HG03060 (cell line): ENCODE results near the gene ACOT8.
"Not testable (repeated sequence)": the region's sequence is repeated elsewhere in the genome, so short reads cannot be mapped to it uniquely, and the experiment has no call there.

Source experiments
- ATAC-seq: cut with Tn5 transposase; IDR thresholded peaks from one replicate; pipeline ENCODE4 v1.9.1; 2021; ENCODE audit warnings: low read depth, moderate number of reproducible peaks; ENCODE audit not compliant: unreplicated experiment

Gene ACOT8

GRCh38 chr20:45798935-45799642, 58.1 kb downstream of the ACOT8 start:
- no peak for ATAC-seq

DNA sequence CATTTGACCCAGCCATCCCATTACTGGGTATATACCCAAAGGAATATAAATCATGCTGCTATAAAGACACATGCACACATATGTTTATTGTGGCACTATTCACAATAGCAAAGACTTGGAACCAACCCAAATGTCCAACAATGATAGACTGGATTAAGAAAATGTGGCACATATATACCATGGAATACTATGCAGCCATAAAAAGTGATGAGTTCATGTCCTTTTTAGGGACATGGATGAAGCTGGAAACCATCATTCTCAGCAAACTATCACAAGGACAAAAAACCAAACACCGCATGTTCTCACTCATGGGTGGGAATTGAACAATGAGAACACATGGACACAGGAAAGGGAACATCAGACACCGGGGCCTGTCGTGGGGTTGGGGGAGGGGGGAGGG, 59.2 kb downstream of the ACOT8 start:
- not testable (repeated sequence) for ATAC-seq

GRCh38 chr20:45797510-45797909, 59.7 kb downstream of the ACOT8 start:
- not testable (repeated sequence) for ATAC-seq

- no peak for ATAC-seq
Observed at GRCh38 chr20:45796337-45797065, 60.7 kb downstream of the ACOT8 start.

DNA sequence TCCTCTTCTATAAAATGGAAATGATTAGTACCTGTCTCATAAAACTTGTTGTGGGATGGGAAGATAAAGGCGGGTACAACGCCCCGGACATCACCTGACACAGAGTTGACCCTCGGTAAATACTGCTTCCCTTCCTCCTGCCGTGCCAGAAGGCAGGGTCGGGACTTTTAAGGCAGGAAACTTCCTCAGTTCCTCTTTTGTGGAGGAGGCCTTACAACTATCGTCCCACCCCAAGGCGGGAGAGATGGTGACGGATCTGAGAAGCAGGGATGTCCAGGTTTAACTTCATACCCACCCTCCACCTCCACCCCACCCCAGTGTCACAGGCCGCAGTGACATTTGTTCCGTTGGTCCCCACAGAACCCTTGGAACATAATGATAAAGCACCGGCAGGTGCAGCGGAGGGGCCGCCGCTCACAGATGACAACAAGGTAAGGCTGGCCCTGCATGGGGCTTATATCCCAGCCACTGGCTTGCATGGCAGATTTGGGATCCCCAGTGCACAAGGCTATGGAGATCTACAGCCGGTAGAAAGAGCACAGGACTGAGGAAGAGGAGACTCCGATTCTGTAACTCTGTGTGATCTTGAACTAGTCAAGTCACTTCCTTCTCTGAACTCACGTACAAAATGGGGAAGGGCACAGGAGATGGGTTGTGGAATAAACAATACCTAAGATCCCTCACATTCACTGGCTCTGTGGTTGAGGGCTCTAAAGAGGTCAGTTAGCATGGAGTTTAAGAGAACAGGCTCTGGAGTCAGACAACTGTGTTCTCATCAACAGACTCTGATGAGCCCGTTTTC, 64.7 kb downstream of the ACOT8 start:
- no peak for ATAC-seq
